BJ (cell line): ENCODE results near the gene SYNE1. TPM values are rescaled to one million over a fixed set of nuclear protein-coding genes. Genes with fewer than 3 reads are reported as not detected.

Experiments used
- CTCF ChIA-PET: fragments of 350-600 bp; formaldehyde crosslinking; extraction: SDS; loops from one replicate; lab custom pipeline; 2021; ENCODE audit warnings: antibody characterized with exemption, inconsistent platforms; lab: Yijun Ruan, JAX
- POLR2A ChIA-PET: fragments of 300-600 bp; sonication (Branson Sonifier 250); formaldehyde crosslinking; extraction: SDS; loops from one replicate; lab custom pipeline; 2021; ENCODE audit warnings: antibody characterized with exemption; lab: Charles Lee
- DNase-seq: peaks from one replicate; pipeline ENCODE4 v3.0.0-alpha.2; 2011; ENCODE audit warnings: low read depth
- H3K27me3 ChIP-seq: 2 replicates; pipeline ENCODE4 v1.6.0; 2011; ENCODE audit warnings: low read length; ENCODE audit not compliant: control insufficient read depth, insufficient read depth
- H3K36me3 ChIP-seq: 2 replicates; pipeline ENCODE4 v1.5.1; 2011; ENCODE audit warnings: low read length; ENCODE audit not compliant: control insufficient read depth, insufficient read depth
- H3K4me3 ChIP-seq: 2 replicates; pipeline ENCODE4 v1.5.1; 2011; ENCODE audit warnings: low read depth, mild to moderate bottlenecking, control low read depth, low read length
- CTCF ChIP-seq: IDR thresholded peaks from 2 replicates; pipeline ENCODE4 v1.5.1; 2011; ENCODE audit warnings: low read depth, mild to moderate bottlenecking, control low read depth, inconsistent platforms, low read length, moderate library complexity; ENCODE audit not compliant: insufficient read depth
- polyA plus RNA-seq: library from polyadenylated mRNA; depleted of rRNA; stranded (reverse); fragments of >200 nt; gene quantifications from 2 replicates; pipeline ENCODE4 v1.2.3, GENCODE V29; 2011

Gene SYNE1
- polyA plus RNA-seq, 1 experiment, result 44.2 TPM

GRCh38 chr6:152241013-152241766, 396.0 kb downstream of the SYNE1 start:
- Histone ChIP-seq H3K27me3 (no peaks in the 10 kb centered on the region), H3K36me3 (peaks cover 12% of the 10 kb centered on the region), H3K4me3 (no peak overlapping the region)
- POLR2A ChIA-PET, result no interaction called here
- no peak for TF ChIP-seq CTCF
- DNase-seq, result no peak
- CTCF ChIA-PET, result interaction anchor here (0.9 kb wide), 1 partner anchor 21 kb away, joined by 3 read pairs; no protein-coding TSS in a partner anchor

- ChIA-PET CTCF (no interaction called here), POLR2A (no interaction called here)
- H3K36me3 ChIP-seq, result peaks cover 12% of the 10 kb centered on the region
- DNase-seq, result no peak
- no peak for TF ChIP-seq CTCF
- H3K27me3 ChIP-seq, result no peaks in the 10 kb centered on the region
- H3K4me3 ChIP-seq, result no peak overlapping the region
Measured at GRCh38 chr6:152240436-152240835, 396.7 kb downstream of the SYNE1 start.

- Histone ChIP-seq H3K36me3 (peaks cover 7% of the 10 kb centered on the region), H3K4me3 (no peak overlapping the region), H3K27me3 (no peaks in the 10 kb centered on the region)
- CTCF ChIA-PET, result interaction anchor here (1.2 kb wide), 1 partner anchor 9 kb away, joined by 4 read pairs; no protein-coding TSS in a partner anchor
- TF ChIP-seq CTCF, result no peak
- POLR2A ChIA-PET, result no interaction called here
- DNase-seq, result no peak
Measured at GRCh38 chr6:152236370-152237097, 400.6 kb downstream of the SYNE1 start.

GRCh38 chr6:152233547-152234320, 403.4 kb downstream of the SYNE1 start:
- H3K4me3 ChIP-seq, result no peak overlapping the region
- H3K27me3 ChIP-seq, result no peaks in the 10 kb centered on the region
- peaks cover 2% of the 10 kb centered on the region; the same call in 1 of the 2 replicates for H3K36me3 ChIP-seq
- ChIA-PET CTCF (interaction anchor here (0.9 to 1.2 kb wide), 3 partner anchors 12 to 34 kb away, joined by 3 to 4 read pairs (median 3); no protein-coding TSS in a partner anchor), POLR2A (interaction anchor here (0.6 to 0.7 kb wide), 2 partner anchors 11 to 122 kb away, joined by 3 read pairs; no protein-coding TSS in a partner anchor)
- no peak for TF ChIP-seq CTCF
- DNase-seq, result no peak
